Fibroblast of the aortic adventitia (primary cell): Measurements from ENCODE around the gene HS6ST1. TPM values are rescaled to one million over a fixed set of nuclear protein-coding genes. Genes with fewer than 3 reads are reported as not detected.

Source experiments
- DNase-seq: peaks from one replicate; pipeline ENCODE4 v3.0.0-alpha.2; 2010; ENCODE audit warnings: low read depth
- H3K4me3 ChIP-seq: 2 replicates; pipeline ENCODE4 v1.5.1; 2011; ENCODE audit warnings: low read depth, mild to moderate bottlenecking, control low read depth, low read length, moderate library complexity
- CTCF ChIP-seq: IDR thresholded peaks from 2 replicates; pipeline ENCODE4 v1.5.1; 2011; ENCODE audit warnings: mild to moderate bottlenecking, low read length, control low read depth, inconsistent platforms; ENCODE audit not compliant: insufficient read depth
- total RNA-seq: library from RNA; depleted of rRNA; stranded (reverse); fragments of >200 nt; gene quantifications from 2 replicates; pipeline ENCODE4 v1.2.3, GENCODE V29; 2012; ENCODE audit warnings: low replicate concordance

The HS6ST1 gene
- total RNA-seq, 1 donor: 10.6 TPM

- no peak overlapping the region for H3K4me3 ChIP-seq
- DNase-seq: no peak
- no peak for TF ChIP-seq CTCF
Observed at GRCh38 chr2:128274218-128274617, 44.5 kb downstream of the HS6ST1 start.

DNA sequence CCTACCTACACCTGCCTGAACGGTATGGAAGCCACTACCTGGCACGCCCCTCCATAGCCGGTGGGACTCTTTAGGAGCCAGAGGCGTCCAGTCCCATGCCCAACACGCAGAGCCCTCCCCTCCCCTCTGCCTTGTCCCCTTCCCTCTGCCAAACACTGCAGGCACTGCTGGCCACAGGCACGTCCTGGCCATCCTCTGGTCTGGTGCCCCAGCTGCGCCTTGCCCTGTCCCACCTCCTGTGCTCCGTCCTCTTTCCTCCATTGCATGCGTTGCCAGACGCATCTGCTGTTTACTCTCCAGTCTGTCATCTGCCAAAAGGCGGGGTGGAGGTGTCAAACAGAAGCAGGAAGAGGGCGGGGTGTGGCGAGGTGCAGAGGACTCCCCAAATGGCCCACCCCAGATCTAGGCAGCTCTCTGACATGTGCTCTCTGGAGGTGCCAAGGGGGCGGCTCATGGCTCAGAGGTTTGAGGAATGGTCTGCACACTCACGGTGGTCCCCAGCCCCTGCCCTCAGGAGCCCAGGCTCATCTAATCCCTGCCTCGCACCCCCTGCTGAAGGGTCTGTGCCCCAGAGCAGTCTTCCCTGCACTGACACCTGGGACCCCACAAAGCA lies 45.1 kb downstream of the HS6ST1 start:
- TF ChIP-seq CTCF: no peak
- no peak overlapping the region for H3K4me3 ChIP-seq
- DNase-seq: no peak

DNA sequence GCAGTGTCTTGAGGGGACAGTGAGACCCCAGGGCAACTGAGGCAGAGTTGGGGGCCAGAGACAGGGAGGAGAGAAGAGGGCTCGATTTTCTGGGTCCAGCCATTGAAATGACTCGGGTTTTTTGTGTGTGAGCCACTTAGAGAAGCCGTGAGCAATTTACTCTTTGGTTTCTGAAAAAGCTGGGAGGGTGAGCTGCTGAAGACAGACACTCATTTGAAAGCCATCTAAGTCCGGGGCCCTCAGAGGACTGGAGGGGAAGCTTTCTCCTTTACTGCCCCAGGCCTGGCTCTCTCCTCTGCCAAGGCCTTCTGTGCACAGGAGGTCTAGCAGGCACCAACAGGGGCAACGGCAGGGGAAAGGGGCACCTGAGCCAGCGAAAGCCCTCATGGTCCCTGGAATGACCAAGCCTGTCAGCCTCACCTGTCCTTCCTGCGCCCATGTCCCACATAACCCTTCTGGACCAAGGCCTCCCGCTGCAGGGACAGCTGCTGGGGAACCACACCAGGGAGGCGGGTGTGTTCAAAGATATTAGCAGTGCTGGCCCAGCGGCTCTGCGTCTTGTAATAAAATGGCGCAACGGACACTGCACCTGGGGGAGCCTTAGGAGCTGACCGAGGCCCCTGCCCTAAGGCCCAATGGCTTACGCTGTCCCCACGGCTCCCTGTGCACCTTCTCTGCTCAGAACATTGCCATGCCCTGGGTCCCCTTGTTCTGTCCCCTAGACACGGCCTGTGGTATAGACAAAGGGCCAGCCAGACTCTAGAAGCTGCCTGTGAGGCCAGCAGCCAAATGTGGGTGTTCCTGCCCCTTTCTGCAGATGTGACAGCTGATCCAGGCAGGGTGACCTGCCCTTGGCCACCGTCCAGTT lies 45.8 kb downstream of the HS6ST1 start:
- H3K4me3 ChIP-seq: no peak overlapping the region
- TF ChIP-seq CTCF: no peak
- no peak for DNase-seq

- no peak for TF ChIP-seq CTCF
- no peak for DNase-seq
- no peak overlapping the region for H3K4me3 ChIP-seq
Observed at GRCh38 chr2:128271911-128272600, 46.6 kb downstream of the HS6ST1 start.

GRCh38 chr2:128271597-128271910 lies 47.1 kb downstream of the HS6ST1 start:
- DNase-seq: no peak
- no peak for TF ChIP-seq CTCF
- no peak overlapping the region for H3K4me3 ChIP-seq

DNA sequence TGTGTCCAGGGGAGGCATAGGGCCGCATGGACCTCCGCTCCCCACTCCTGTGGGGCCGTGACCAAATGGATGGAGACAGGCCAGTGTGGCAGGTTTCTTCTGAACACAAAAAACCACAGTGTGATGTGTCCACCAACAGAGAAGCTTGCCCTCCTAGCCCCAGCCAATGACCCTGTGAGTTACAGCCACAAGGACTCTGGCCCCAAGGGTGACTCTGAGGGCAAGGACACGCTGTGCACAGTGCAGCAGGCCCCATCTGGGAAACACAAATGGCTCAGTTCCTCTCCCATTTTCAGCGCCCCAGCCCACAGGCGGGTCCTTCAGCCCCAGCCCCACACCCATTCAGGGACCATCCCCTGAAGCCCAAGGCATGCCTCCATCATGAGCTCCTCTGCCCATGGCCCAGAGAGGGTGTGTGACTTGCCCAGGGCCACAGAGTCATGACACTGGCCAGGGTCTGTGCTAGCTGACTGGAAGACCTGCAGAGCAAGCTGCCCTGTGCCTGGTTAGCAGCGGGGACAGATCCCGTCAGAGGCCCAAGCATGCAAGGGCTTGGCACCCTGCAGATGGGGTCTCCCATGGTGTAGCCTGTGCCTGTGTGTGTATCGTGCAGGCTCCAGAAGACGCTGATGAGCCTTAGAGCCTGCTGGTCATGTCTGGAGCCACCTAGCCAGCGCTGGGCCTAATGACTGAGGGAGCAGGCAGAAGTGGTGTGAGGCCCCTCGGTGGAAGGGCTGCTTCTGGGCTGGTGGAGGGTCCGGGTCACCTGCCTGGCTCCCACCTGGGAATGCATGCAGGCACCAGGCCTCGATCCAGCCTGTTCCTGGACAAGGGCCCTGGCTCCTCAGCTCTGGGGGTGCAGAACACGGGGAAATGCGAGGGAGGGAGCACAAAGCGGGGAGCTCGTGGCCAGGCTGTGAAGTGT lies 47.7 kb downstream of the HS6ST1 start:
- DNase-seq: no peak
- TF ChIP-seq CTCF: no peak
- H3K4me3 ChIP-seq: no peak overlapping the region
